Measurements from ENCODE around the gene FBXO28.

The FBXO28 gene

GRCh38 chr1:224113005-224113404 lies 906 bp upstream of the FBXO28 start:
- H2AK5ac ChIP-seq (ENCODE audit: low read length, severe bottlenecking) = no peak overlapping the region
- H3K23ac ChIP-seq (ENCODE audit: low read length in 2 of 2) = no peak overlapping the region
- H4K91ac ChIP-seq (ENCODE audit: low read length) = no peak overlapping the region
- no peak overlapping the region for H3K9ac ChIP-seq (ENCODE audit: low read length)
- H2BK5ac ChIP-seq (ENCODE audit: low read depth, low read length, poor library complexity, severe bottlenecking) = no peak overlapping the region
- no peaks in the 10 kb centered on the region for H3K9me3 ChIP-seq (ENCODE audit: control insufficient read depth, low read length)
- peaks cover 0 to 8% of the 10 kb centered on the region in 2 experiments for H3K27me3 ChIP-seq (ENCODE audit: control insufficient read depth in 1 of 2, insufficient read depth in 1 of 2, low read length in 2 of 2)
- no peaks in the 10 kb centered on the region for H3K79me1 ChIP-seq (replicated peaks; ENCODE audit: low read length, poor library complexity, severe bottlenecking)
- H2BK15ac ChIP-seq (ENCODE audit: low read depth, poor library complexity, severe bottlenecking) = no peak overlapping the region
- H3K27ac ChIP-seq (ENCODE audit: low read length, poor library complexity, severe bottlenecking) = no peak overlapping the region
- no peaks in the 10 kb centered on the region for H3K4me1 ChIP-seq (ENCODE audit: control insufficient read depth, insufficient read depth, low read depth, low read length)
- H3K36me3 ChIP-seq (ENCODE audit: control insufficient read depth in 1 of 2, insufficient read depth in 2 of 2, low read depth in 1 of 2, low read length in 2 of 2) = no peaks in the 10 kb centered on the region
- no peak overlapping the region for H2BK120ac ChIP-seq (ENCODE audit: low read depth, low read length)
- H3K18ac ChIP-seq (ENCODE audit: low read depth in 1 of 2, low read length in 2 of 2) = no peak overlapping the region
- no peak overlapping the region for H3K4me3 ChIP-seq (ENCODE audit: insufficient read depth in 1 of 2, low read depth in 1 of 2, low read length in 2 of 2)
- no peak overlapping the region for H3K14ac ChIP-seq (ENCODE audit: low read length in 2 of 2)
- H2BK12ac ChIP-seq (ENCODE audit: low read length in 2 of 2) = no peak overlapping the region
- DNase-seq = no peak
- 100% methylated on average over 1 of the region's 10 CpGs for WGBS
- H3K4me2 ChIP-seq (ENCODE audit: low read length, poor library complexity, severe bottlenecking) = no peak overlapping the region
- H2AFZ ChIP-seq (ENCODE audit: low read depth, low read length) = no peak overlapping the region
- no peak overlapping the region for H4K8ac ChIP-seq (ENCODE audit: low read length)
- H3K4ac ChIP-seq (ENCODE audit: low read depth in 1 of 2, low read length in 2 of 2) = no peak overlapping the region

GRCh38 chr1:224113545-224113917 lies 380 bp upstream of the FBXO28 start:
- no peak overlapping the region for H3K4me2 ChIP-seq (ENCODE audit: low read length, poor library complexity, severe bottlenecking)
- H3K23ac ChIP-seq (ENCODE audit: low read length in 2 of 2) = no peak overlapping the region
- H3K14ac ChIP-seq (ENCODE audit: low read length in 2 of 2) = no peak overlapping the region
- H3K9me3 ChIP-seq (ENCODE audit: control insufficient read depth, low read length) = no peaks in the 10 kb centered on the region
- H3K18ac ChIP-seq (ENCODE audit: low read depth in 1 of 2, low read length in 2 of 2) = no peak overlapping the region
- H2BK5ac ChIP-seq (ENCODE audit: low read depth, low read length, poor library complexity, severe bottlenecking) = no peak overlapping the region
- H3K4ac ChIP-seq (ENCODE audit: low read depth in 1 of 2, low read length in 2 of 2) = no peak overlapping the region
- H2AK5ac ChIP-seq (ENCODE audit: low read length, severe bottlenecking) = no peak overlapping the region
- H3K9ac ChIP-seq (ENCODE audit: low read length) = peak overlapping the region; percentile 98
- H3K27ac ChIP-seq (ENCODE audit: low read length, poor library complexity, severe bottlenecking) = no peak overlapping the region
- no peak overlapping the region for H2AFZ ChIP-seq (ENCODE audit: low read depth, low read length)
- H4K8ac ChIP-seq (ENCODE audit: low read length) = no peak overlapping the region
- no peak overlapping the region for H2BK12ac ChIP-seq (ENCODE audit: low read length in 2 of 2)
- peak overlapping the region; percentile 97 to 98 for H3K4me3 ChIP-seq (ENCODE audit: insufficient read depth in 1 of 2, low read depth in 1 of 2, low read length in 2 of 2)
- DNase-seq = no peak
- H3K4me1 ChIP-seq (ENCODE audit: control insufficient read depth, insufficient read depth, low read depth, low read length) = no peaks in the 10 kb centered on the region
- H2BK15ac ChIP-seq (ENCODE audit: low read depth, poor library complexity, severe bottlenecking) = no peak overlapping the region
- 71% methylated on average over 2 of the region's 2 CpGs for WGBS
- H2BK120ac ChIP-seq (ENCODE audit: low read depth, low read length) = no peak overlapping the region
- H3K27me3 ChIP-seq (ENCODE audit: control insufficient read depth in 1 of 2, insufficient read depth in 1 of 2, low read length in 2 of 2) = peaks cover 0 to 8% of the 10 kb centered on the region in 2 experiments
- no peak overlapping the region for H4K91ac ChIP-seq (ENCODE audit: low read length)
- no peaks in the 10 kb centered on the region for H3K79me1 ChIP-seq (replicated peaks; ENCODE audit: low read length, poor library complexity, severe bottlenecking)
- no peaks in the 10 kb centered on the region for H3K36me3 ChIP-seq (ENCODE audit: control insufficient read depth in 1 of 2, insufficient read depth in 2 of 2, low read depth in 1 of 2, low read length in 2 of 2)

GRCh38 chr1:224114787-224115175 lies 870 bp downstream of the FBXO28 start:
- Histone ChIP-seq H3K14ac (ENCODE audit: low read length in 2 of 2) (no peak overlapping the region), H2BK120ac (ENCODE audit: low read depth, low read length) (peak overlapping the region; percentile 19), H2BK5ac (ENCODE audit: low read depth, low read length, poor library complexity, severe bottlenecking) (no peak overlapping the region), H2AK5ac (ENCODE audit: low read length, severe bottlenecking) (peak overlapping the region; percentile 27), H3K27ac (ENCODE audit: low read length, poor library complexity, severe bottlenecking) (peak overlapping the region; percentile 62), H3K4ac (ENCODE audit: low read depth in 1 of 2, low read length in 2 of 2) (peak overlapping the region; percentile 91 to 99), H2AFZ (ENCODE audit: low read depth, low read length) (peak overlapping the region; percentile 100), H4K8ac (ENCODE audit: low read length) (no peak overlapping the region), H3K4me1 (ENCODE audit: control insufficient read depth, insufficient read depth, low read depth, low read length) (no peaks in the 10 kb centered on the region), H2BK12ac (ENCODE audit: low read length in 2 of 2) (no peak overlapping the region), H2BK15ac (ENCODE audit: low read depth, poor library complexity, severe bottlenecking) (no peak overlapping the region), H3K9me3 (ENCODE audit: control insufficient read depth, low read length) (no peaks in the 10 kb centered on the region), H4K91ac (ENCODE audit: low read length) (no peak overlapping the region), H3K36me3 (ENCODE audit: control insufficient read depth in 1 of 2, insufficient read depth in 2 of 2, low read depth in 1 of 2, low read length in 2 of 2) (peaks cover 0 to 5% of the 10 kb centered on the region in 2 experiments), H3K79me1 (replicated peaks; ENCODE audit: low read length, poor library complexity, severe bottlenecking) (no peaks in the 10 kb centered on the region), H3K27me3 (ENCODE audit: control insufficient read depth in 1 of 2, insufficient read depth in 1 of 2, low read length in 2 of 2) (peaks cover 0 to 5% of the 10 kb centered on the region in 2 experiments), H3K9ac (ENCODE audit: low read length) (peak overlapping the region; percentile 98), H3K23ac (ENCODE audit: low read length in 2 of 2) (no peak overlapping the region), H3K4me2 (ENCODE audit: low read length, poor library complexity, severe bottlenecking) (peak overlapping the region; percentile 95), H3K4me3 (ENCODE audit: insufficient read depth in 1 of 2, low read depth in 1 of 2, low read length in 2 of 2) (peak overlapping the region; percentile 97 to 98), H3K18ac (ENCODE audit: low read depth in 1 of 2, low read length in 2 of 2) (peak overlapping the region in 1 of 2 experiments; percentile 99)
- peak; percentile 33 for DNase-seq
- whole genome bisulfite sequencing = under 1% methylated on average over 10 of the region's 11 CpGs

- Histone ChIP-seq H2BK12ac (ENCODE audit: low read length in 2 of 2) (no peak overlapping the region), H3K4ac (ENCODE audit: low read depth in 1 of 2, low read length in 2 of 2) (no peak overlapping the region), H4K91ac (ENCODE audit: low read length) (no peak overlapping the region), H3K4me3 (ENCODE audit: insufficient read depth in 1 of 2, low read depth in 1 of 2, low read length in 2 of 2) (peak overlapping the region in 1 of 2 experiments; percentile 97), H3K36me3 (ENCODE audit: control insufficient read depth in 1 of 2, insufficient read depth in 2 of 2, low read depth in 1 of 2, low read length in 2 of 2) (peaks cover 0 to 12% of the 10 kb centered on the region in 2 experiments), H3K27ac (ENCODE audit: low read length, poor library complexity, severe bottlenecking) (no peak overlapping the region), H3K4me1 (ENCODE audit: control insufficient read depth, insufficient read depth, low read depth, low read length) (no peaks in the 10 kb centered on the region), H3K14ac (ENCODE audit: low read length in 2 of 2) (no peak overlapping the region), H3K9ac (ENCODE audit: low read length) (peak overlapping the region; percentile 98), H4K8ac (ENCODE audit: low read length) (no peak overlapping the region), H2BK120ac (ENCODE audit: low read depth, low read length) (no peak overlapping the region), H2BK15ac (ENCODE audit: low read depth, poor library complexity, severe bottlenecking) (no peak overlapping the region), H3K23ac (ENCODE audit: low read length in 2 of 2) (no peak overlapping the region), H3K4me2 (ENCODE audit: low read length, poor library complexity, severe bottlenecking) (no peak overlapping the region), H3K79me1 (replicated peaks; ENCODE audit: low read length, poor library complexity, severe bottlenecking) (no peaks in the 10 kb centered on the region), H3K27me3 (ENCODE audit: control insufficient read depth in 1 of 2, insufficient read depth in 1 of 2, low read length in 2 of 2) (no peaks in the 10 kb centered on the region), H3K18ac (ENCODE audit: low read depth in 1 of 2, low read length in 2 of 2) (no peak overlapping the region), H2AFZ (ENCODE audit: low read depth, low read length) (no peak overlapping the region), H2AK5ac (ENCODE audit: low read length, severe bottlenecking) (no peak overlapping the region), H2BK5ac (ENCODE audit: low read depth, low read length, poor library complexity, severe bottlenecking) (no peak overlapping the region), H3K9me3 (ENCODE audit: control insufficient read depth, low read length) (no peaks in the 10 kb centered on the region)
- peak; percentile 65 for DNase-seq
- WGBS = 38% methylated on average over 4 of the region's 4 CpGs
Observed at GRCh38 chr1:224116131-224116530, 2.2 kb downstream of the FBXO28 start.
